CD4-positive, alpha-beta T cell treated with Interleukin-6 for 4 hours (primary cell): Measurements from ENCODE around the gene TPCN2.
A peak's percentile ranks its signal among the peaks of the same experiment; 100 is the strongest.
"Not testable (repeated sequence)": the region's sequence is repeated elsewhere in the genome, so short reads cannot be mapped to it uniquely, and the experiment has no call there.

Experiments
- DNase-seq: peaks from one replicate; pipeline ENCODE4 v3.0.0-alpha.2; 2020; ENCODE audit warnings: mixed read lengths

The TPCN2 gene

GRCh38 chr11:69048694-69049489 is at the start of gene TPCN2:
Gene TPCN2, plus strand, starts transcription at chr11:69048932. Its CDS starts 66 bp downstream, at chr11:69048998.
- DNase-seq: peak; percentile 94

GRCh38 chr11:68999093-68999747 is 49.5 kb upstream of the TPCN2 start:
- DNase-seq: no peak

- DNase-seq: not testable (repeated sequence)
These were observed 48.9 kb upstream of the TPCN2 start for GRCh38 chr11:68999748-69000355.

GRCh38 chr11:69000391-69000790 is 48.3 kb upstream of the TPCN2 start:
- DNase-seq: no peak

- no peak for DNase-seq
These were observed 47.9 kb upstream of the TPCN2 start for GRCh38 chr11:69000831-69001242.

GRCh38 chr11:69001243-69002081 is 47.3 kb upstream of the TPCN2 start:
- no peak for DNase-seq

GRCh38 chr11:69002110-69002569 is 46.6 kb upstream of the TPCN2 start:
- no peak for DNase-seq

- no peak for DNase-seq
These were observed 46.0 kb upstream of the TPCN2 start for GRCh38 chr11:69002570-69003231.

GRCh38 chr11:69003301-69003865 is 45.3 kb upstream of the TPCN2 start:
- no peak for DNase-seq

- DNase-seq: no peak
These were observed 44.8 kb upstream of the TPCN2 start for GRCh38 chr11:69003866-69004367.

- DNase-seq: no peak
These were observed 44.1 kb upstream of the TPCN2 start for GRCh38 chr11:69004411-69005182.

- DNase-seq: no peak
These were observed 43.5 kb upstream of the TPCN2 start for GRCh38 chr11:69005183-69005630.

- DNase-seq: no peak
These were observed 42.9 kb upstream of the TPCN2 start for GRCh38 chr11:69005631-69006368.

- no peak for DNase-seq
These were observed 41.9 kb upstream of the TPCN2 start for GRCh38 chr11:69006816-69007215.

GRCh38 chr11:69007975-69008381 is 40.8 kb upstream of the TPCN2 start:
- DNase-seq: no peak

GRCh38 chr11:69008737-69009440 is 39.8 kb upstream of the TPCN2 start:
- no peak for DNase-seq

- DNase-seq: no peak
These were observed 39.1 kb upstream of the TPCN2 start for GRCh38 chr11:69009441-69010211.

- no peak for DNase-seq
These were observed 38.3 kb upstream of the TPCN2 start for GRCh38 chr11:69010361-69010891.
